ENCODE measurements around the gene TPM4.
A peak's percentile ranks its signal among the peaks of the same experiment; 100 is the strongest.
"Not testable (repeated sequence)": the region's sequence is repeated elsewhere in the genome, so short reads cannot be mapped to it uniquely, and the experiment has no call there.

TPM4 gene

GRCh38 chr19:16076154-16076957, at the start of gene TPM4:
TSS of gene TPM4 (plus strand) at chr19:16076495. CDS start at chr19:16076566, 71 bp downstream.
- DNase-seq = peak; percentile 97

GRCh38 chr19:16026756-16027155, 49.5 kb upstream of the TPM4 start:
- no peak for DNase-seq

- DNase-seq = no peak
Measured at GRCh38 chr19:16027528-16027927, 48.8 kb upstream of the TPM4 start.

- DNase-seq = not testable (repeated sequence)
Measured at GRCh38 chr19:16030155-16030554, 46.1 kb upstream of the TPM4 start.

- no peak for DNase-seq
Measured at GRCh38 chr19:16030964-16031871, 45.1 kb upstream of the TPM4 start.

- DNase-seq = no peak
Measured at GRCh38 chr19:16031872-16032200, 44.5 kb upstream of the TPM4 start.

GRCh38 chr19:16032509-16033135, 43.7 kb upstream of the TPM4 start:
- DNase-seq = no peak

GRCh38 chr19:16033136-16033530, 43.2 kb upstream of the TPM4 start:
- DNase-seq = no peak

GRCh38 chr19:16033721-16034120, 42.6 kb upstream of the TPM4 start:
- no peak for DNase-seq

GRCh38 chr19:16034180-16034579, 42.1 kb upstream of the TPM4 start:
- DNase-seq = no peak

- DNase-seq = no peak
Measured at GRCh38 chr19:16034958-16035560, 41.2 kb upstream of the TPM4 start.

- no peak for DNase-seq
Measured at GRCh38 chr19:16035601-16036297, 40.5 kb upstream of the TPM4 start.

GRCh38 chr19:16036397-16036925, 39.8 kb upstream of the TPM4 start:
- DNase-seq = no peak

GRCh38 chr19:16036941-16037340, 39.4 kb upstream of the TPM4 start:
- no peak for DNase-seq

GRCh38 chr19:16037424-16038195, 38.7 kb upstream of the TPM4 start:
- no peak for DNase-seq

- DNase-seq = no peak
Measured at GRCh38 chr19:16038196-16038695, 38.0 kb upstream of the TPM4 start.

GRCh38 chr19:16039081-16039480, 37.2 kb upstream of the TPM4 start:
- DNase-seq = no peak

- DNase-seq = no peak
Measured at GRCh38 chr19:16039545-16039944, 36.8 kb upstream of the TPM4 start.

- no peak for DNase-seq
Measured at GRCh38 chr19:16040642-16041041, 35.7 kb upstream of the TPM4 start.

- peak; percentile 77 for DNase-seq
Measured at GRCh38 chr19:16041299-16041990, 34.9 kb upstream of the TPM4 start.

- DNase-seq = no peak
Measured at GRCh38 chr19:16041991-16042386, 34.3 kb upstream of the TPM4 start.
